ENCODE measurements around the gene C22orf39.

The C22orf39 gene

DNA sequence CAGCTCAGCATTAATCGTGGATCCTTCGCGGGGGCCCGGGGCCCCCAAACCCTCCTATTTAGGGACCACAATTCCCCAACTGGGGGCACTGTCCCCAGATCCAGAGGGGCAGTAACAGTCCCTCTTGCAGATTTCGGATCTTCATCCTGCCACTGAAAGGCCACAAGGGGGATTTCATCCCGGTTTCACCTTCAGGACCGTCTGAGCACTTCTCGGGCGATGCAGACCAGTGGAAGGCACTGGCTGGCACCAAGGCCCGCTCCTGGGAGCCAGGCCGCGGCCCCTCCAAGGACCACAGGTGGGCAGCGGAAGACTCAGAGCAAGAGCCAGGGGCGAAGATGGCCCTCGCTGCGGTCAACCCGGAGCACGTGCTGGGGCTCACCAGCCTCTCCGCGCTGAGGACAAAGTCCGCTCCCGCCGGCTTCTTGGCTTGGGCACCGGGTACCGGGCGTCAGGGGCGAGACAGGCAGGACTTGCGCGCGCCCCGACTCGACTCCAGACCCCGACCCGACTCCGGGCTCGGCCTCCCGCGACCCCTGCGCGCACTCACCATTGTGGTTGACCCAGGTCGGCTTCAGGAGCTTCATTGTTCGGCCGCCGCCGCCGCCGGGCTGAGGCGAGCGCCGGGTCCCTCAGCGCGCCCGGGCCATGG, 16.5 kb downstream of the C22orf39 start:
- DNase-seq (ENCODE audit: low read depth, low spot score), result no peak

DNA sequence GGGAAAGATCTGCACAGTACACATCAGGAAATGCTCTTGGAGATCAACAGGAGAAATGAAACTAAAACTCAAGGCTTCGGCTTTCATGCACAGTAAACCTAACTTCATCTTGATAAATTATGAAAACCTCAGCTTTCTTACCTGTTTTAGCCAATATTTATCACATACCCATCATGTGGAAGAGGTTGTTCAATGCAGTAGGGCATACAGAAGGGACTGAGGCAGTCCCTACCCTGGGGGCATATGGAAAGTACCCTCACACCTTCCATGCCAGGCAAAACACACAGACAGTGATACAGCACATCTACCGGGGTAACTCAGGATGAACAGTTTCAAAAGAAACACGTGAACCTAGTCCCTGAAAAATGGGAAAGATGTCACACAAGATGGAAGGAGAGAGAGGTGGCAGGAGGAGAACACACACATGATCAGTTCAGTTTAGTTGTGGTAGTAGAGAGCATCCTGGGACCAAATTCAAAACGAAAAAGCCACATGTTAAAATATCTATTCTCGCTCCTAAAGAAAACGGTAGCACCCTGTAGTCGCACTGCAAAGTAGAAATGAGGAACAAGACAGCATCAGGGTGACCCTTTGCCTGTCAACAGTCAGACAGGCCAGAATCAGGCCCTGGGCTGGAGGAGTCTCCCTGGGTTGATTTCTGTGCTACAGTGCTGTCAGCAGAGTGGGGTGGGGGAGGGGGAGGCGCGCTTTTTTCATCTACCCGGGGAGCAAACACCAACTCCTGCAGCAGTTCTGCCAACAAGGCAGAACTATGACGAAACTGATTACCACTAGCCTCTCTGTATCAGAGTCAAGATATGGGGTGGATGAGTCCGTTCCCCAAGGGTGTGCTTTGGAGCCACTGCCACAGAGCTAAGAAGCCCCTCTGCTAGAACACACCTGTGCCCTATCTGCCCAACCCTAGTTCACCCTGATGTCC, 17.3 kb downstream of the C22orf39 start:
- no peak for DNase-seq (ENCODE audit: low read depth, low spot score)

DNA sequence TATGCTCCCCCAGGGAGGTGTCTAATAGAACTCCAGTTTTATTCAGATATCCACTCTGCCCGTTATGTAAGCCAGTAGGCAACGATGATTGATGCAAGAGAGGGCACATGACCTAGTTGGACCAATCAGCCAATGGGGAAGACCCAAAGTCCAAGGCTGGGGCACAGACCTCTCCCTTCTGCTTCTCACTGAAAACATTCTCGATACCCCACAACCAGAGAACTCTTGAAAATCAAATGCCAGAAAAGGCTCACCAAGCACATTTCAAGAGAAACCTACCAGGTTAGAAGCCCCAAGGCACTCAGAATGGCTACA, 23.4 kb downstream of the C22orf39 start:
- DNase-seq (ENCODE audit: low read depth, low spot score), result no peak

DNA sequence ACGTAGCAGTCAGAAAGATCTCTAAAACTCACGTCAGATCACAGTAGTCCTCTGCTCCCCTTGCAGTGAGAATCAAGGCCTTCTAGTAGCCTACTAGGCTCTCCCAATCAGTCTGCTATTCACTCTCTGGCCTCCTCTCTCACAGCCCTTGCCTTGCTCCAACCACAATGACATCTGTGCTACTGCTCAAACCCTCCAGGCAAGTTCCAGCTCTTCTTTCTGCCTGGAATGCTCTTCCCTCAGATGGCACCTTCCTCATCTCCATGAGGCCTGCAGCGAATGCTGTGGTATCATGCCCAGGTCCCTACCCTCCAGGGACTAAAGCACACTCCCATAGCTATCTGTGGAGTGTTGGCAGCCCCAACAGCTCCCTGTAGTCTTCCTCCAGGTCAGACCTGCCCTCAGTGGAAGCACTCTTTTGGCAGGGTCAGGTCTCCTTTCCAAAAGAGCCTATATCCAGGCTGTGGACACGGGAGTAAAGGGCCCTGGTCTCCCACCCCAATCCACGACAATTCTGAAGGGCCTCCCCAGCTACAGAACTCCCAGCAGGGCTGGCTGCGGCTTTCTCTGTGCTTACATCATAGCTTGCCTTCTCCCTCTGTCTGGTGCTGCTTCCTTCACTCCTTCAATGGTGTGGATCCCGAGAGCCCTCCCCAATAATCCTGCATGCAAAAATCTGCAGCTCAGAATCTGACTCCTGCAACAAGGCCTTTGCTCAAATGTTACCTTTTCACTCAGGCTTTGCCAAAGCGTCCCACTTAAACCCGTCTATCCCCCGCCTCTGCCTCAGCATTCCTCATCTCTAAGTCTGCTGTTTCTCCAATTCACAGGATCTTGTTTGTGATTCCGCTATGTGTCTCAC, 24.8 kb downstream of the C22orf39 start:
- DNase-seq (ENCODE audit: low read depth, low spot score), result no peak

DNA sequence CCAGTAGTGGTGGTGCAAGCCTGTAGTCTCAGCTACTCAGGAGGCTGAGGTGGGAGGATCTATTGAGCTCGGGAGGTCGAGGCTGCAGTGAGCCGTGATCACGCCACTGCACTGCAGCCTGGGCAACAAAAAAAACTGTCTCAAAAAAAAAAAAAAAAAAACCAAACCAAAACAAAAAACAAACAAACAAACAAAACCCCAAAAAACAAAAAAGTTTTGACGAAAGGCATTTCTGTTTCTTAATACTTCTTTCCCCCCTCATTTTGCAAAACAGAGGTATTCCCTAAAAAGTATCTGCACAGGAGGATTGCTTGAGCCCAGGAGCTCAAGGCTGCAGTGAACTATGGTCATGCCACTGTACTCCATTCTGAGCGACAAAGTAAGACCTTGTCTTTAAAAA, 27.2 kb downstream of the C22orf39 start:
- DNase-seq (ENCODE audit: low read depth, low spot score), result no peak

DNA sequence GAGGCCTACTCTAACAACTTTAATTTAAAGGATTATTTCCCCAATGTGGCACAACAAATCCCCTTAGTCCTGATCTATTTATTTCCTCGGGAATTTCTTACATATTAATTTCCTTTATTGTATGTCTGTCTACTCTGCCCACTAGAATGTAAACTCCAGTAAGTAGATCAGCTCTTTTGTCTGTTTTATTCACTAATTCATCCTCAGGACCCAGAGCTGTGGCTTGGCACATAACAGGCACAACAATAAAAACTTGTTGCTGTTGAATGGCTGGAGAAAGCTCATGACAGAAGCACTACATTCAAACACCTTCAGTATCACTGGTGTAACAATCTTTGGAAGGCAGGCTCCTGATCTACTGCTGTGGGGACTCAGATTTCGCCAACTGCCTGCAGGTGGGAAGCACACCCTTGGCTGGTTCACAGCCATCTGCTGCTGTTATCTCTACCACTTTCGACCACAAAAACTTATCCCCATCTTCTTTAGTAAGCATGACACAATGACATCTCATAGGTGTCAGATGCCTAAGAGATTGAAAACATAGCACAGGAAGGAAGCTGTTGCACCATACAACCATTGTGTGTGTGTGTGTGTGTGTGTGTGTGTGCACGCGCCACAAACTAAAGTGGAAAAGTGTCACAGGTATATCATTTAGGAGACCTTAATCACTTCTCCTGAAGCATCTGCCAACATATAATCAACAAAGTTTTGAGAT, 27.9 kb downstream of the C22orf39 start:
- no peak for DNase-seq (ENCODE audit: low read depth, low spot score)

DNA sequence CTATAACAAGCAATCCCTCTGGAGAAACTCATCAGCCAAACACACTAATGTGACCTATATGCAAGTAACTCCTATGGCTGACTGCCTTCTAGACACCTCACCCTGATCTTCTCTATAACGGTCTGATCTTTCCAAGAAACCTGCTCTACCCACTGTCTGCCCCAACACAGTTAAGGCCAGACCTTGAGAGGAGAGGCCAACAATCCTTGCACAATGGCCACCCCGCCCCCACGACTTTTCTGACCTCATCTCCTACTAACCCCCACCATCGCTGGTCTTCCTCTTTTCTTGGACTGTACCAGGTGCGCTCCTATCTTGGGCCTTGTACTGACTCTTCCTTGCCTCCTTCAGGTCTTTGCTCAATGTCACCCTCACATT, 28.4 kb downstream of the C22orf39 start:
- DNase-seq (ENCODE audit: low read depth, low spot score), result no peak

DNA sequence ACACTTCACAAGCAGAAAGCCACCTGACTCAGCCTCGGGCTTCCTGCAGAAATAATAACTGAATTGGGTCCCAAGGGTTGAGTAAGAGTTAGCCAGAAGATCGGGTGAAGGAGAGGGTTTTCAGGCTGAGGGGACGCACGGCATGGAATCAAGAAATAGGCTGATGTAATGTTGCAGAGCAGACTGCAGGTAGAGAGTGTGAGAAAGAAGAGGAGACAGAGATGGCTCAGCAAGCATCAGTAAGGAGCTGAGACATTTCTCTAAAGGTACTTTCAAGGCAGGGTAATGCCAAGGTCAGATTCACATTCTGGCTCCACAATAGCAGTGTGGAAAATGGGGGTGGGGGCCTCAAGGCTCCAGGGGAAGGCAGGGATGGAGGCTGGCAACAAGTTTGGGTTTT, 34.6 kb downstream of the C22orf39 start:
- DNase-seq (ENCODE audit: low read depth, low spot score), result no peak

DNA sequence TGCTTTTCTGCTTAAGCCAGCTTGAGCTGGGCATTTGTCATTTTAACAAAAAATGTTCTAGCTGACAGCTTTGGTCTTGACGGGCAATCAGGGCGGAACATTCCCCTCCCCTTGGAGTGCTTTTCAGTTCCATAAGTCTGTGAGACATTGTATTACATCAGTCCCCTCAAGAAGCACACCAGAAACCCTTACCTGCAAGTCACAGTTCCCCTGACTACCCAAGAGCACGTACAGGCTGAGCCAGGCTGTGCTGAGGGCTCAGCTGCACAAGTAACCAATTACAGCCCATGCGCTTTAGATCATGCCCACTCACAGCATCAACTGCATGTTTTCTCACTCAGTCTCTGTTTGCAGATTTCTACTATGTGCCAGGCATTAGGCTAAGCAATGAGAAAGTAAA, 35.0 kb downstream of the C22orf39 start:
- DNase-seq (ENCODE audit: low read depth, low spot score), result no peak

DNA sequence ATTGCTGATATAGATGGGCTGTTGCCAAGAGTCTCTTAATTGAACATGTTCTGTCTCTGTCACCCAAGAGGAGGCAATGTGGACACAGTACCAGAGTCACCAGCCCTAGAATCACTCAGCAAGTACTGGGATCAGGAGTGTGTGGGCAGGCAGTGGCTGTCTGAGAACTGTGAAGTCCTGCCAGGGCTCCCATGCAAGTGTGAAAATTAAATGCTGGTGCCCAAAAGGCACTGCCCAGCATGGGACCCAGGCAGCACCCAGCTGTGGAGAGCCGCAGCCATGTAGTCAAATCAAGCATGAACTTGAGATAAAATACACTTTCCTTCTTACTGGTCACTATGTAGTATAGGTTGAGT, 35.8 kb downstream of the C22orf39 start:
- no peak for DNase-seq (ENCODE audit: low read depth, low spot score)

DNA sequence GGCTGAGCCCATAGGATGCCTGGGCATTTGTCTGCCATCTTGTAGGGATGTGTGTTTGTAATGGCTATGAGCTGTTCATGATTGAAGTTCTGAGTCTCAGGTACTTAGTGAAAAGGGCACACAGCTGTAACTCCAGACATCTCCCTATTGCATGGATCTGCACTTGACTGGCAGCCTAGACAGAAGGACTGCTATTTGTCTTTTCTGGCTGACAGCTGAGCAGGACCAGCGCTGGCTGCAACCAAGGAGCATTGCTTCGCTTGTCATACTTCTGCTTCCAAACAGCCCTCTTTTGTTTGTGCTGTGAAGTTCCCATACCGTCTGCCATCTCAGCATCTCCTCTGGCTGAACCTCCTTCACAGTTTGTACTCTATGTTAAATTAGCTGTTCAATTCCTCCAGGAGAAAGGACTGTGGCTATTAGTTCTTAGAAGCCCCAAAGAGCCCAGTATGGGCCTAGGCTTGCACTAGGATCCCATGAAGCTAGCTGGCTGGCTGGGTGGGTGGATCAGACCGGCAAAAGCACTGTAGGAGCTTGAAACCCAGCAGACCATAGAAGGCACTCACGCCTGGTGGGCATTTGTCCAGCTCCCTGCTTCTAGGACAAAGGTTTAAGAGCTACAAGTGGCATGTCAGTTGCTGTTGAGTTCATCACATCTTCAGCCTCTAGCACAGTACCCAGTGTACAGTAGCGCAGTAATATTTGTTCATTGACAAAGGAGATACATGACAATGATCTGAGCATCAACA, 36.4 kb downstream of the C22orf39 start:
- DNase-seq (ENCODE audit: low read depth, low spot score), result no peak

DNA sequence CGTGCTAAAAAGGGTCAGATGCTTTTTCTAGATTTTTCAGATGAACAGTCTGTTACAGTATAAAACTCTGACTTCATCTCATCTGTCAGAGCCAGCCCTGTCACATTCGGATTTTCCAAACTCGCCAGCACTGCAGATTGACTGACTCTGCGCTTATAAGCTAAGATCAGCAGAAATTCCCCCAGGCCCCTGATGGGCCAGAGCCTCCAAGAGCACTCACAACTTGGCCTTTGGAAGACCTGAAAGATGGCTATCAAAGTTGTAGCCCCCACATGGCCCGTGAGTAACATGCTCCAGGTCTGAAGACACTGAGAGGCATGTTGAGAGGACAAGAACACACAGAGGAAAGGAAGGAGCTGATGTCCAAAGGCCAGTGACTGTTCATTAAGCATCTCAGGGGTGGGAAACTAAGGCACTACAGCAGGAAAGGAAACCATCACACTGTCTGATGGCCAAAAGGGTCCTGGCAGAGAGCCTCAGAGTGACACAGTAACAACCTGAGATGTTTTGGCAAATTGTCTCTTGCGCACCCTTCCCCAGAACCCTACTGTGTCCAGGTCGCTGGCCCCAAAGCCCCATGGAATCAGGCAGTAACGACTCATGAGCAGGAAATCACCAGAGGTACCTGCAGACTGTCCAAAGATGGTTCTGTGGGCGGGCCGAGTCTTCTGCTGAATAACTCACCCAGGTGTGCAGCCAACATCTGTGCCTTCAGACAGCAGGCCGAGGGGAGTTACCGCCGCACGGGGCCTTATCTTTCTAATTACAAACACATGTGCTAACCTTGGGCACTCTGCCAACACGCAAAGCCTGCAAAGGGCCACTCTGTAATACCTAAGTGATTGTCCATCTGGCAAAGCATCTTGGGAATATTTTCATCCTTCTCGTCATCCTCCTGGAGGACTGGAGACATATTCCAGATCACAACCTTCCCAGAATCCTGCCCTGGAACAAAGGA, 39.6 kb downstream of the C22orf39 start:
- DNase-seq (ENCODE audit: low read depth, low spot score), result no peak

DNA sequence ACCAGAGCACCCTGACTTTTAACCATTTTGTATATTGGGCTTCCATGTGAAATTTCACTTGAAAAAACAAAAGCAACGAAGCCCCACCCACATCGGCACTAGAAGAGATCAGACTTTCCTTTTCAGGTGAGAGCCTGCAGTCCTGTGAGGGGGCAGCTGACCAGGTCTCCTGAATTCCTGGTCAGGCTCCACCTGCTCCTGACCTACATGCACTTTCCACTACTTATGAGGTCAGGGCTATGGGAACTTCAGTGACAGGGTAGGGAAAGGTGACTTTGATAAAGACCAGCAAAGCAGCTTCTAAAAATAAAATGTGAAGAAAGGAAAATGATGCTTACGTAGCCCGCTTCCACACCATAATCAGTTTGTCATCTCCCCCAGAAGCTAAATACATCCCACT, 40.7 kb downstream of the C22orf39 start:
- DNase-seq (ENCODE audit: low read depth, low spot score), result no peak

DNA sequence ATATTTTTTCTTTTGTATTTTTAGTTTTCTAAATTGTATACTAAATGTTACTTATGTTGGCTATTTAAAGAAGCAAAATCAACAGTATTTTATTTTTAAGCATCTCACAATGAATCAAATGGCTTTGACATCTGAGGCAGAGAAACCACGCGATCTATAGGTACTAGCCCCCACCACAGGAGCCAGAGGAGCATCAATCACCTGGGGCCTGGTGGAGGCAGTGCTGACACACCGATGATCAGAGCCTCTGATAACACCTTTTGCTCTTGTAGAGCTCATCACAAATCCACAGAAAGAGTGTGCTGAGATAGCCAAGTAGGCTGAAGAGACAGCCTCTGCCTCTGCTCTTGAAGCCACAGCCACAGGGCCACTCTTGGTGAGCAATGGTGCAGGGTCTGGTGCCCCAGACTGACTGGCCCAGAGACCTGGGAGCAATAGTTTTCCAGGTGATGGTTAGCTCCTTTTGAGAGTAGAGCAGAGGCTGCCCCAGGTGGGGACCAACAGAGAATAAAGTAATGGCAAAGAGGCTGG, 41.2 kb downstream of the C22orf39 start:
- DNase-seq (ENCODE audit: low read depth, low spot score), result no peak

DNA sequence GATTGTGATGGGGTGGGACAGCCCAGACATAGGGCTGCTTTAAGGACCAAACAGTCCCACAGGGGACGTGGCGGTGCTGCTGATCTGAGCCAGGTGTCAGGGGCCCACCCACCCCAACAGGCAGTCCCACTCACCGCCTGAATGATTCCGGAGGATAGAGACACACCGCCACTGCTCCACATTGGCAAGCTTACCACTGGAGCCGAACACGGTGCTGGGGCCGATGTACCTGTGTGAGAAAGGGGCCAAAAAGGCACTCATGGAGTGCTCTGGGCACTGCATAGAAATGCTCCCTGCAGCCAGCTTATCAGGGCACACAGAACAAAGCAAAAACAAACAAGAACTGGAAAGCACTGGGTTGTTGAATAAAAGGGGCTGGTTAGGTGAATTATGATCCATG, 41.9 kb downstream of the C22orf39 start:
- DNase-seq (ENCODE audit: low read depth, low spot score), result no peak

DNA sequence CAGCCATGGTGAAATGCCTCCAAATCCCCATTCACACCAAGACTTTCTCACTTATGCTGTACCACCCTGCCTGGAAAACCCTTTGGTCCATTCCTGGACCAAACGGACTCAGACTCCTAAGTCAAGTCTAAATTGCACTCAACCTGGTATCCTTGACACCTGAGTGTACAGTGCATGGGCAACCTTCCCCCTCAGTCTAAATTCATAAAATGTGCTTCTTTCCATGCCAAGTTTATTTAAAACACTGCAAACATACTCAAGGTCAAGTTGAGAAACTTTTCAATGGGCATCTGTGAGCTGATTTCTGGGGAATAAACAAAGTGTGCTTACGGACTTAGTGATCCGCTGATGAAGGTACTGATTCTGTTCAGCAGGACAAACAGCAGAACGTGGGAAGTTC, 42.4 kb downstream of the C22orf39 start:
- DNase-seq (ENCODE audit: low read depth, low spot score), result no peak

DNA sequence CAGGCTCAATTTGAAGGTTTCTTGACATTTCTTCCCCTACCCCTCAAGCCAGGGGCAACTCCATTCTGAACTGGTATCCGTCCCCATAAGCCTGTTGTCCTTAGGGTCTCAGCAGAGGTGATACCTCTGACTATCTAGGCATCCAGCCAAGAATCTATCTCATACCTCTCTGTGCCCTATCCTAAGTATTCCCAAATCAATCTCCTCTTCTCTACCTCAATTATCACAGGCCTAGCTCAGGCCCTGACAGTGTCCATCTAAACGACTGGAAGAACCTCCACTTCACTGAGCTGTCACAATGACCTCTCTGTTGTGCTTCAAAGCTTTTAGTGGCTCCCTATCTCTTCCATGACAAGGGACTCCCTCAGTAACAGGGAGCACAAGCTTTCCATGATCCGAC, 42.8 kb downstream of the C22orf39 start:
- no peak for DNase-seq (ENCODE audit: low read depth, low spot score)

DNA sequence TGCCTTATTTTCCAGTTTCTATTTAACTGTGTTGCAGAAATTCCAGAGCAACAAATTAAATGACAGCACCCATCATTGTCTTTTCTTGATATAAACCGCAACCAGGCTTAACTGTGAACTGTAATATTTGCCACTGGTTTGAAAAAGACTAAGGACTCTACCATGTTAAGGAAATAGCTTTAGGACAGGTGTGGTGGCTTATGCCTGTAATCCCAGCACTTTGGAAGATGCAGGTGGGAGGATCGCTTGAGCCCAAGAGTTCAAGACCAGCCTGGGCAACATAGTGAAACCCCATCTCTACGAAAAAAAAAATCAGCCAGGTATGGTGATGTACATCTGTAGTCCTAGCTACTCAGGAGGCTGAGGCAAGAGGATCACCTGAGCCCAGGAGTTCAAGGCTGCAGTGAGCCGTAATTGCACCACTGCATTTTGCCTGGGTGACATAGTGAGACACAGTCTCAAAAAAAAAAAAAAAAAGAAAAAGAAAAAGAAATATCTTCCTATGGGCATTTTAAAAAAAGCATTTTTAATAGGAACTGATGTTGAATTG, 44.8 kb downstream of the C22orf39 start:
- no peak for DNase-seq (ENCODE audit: low read depth, low spot score)

DNA sequence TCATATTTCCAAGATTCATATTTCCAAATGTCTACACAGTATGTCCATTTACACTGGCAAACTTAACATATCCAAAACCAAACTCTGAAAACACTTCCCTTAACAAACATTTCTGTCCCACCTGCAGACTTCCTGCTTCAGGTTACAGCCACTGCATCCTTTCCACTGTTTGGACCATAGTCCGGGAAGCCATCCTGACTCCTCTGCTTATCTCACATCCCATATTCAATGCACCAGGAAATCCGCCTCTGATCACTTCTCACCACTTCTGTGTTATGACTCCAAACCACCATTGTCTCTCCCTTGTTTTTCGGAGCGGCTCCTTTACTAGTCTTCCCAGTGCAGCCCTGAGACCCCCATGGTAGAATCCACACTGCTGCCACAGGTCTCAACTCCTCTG, 46.0 kb downstream of the C22orf39 start:
- no peak for DNase-seq (ENCODE audit: low read depth, low spot score)
